Measurements from ENCODE around the gene MAGEA1. TPM values are rescaled to one million over a fixed set of nuclear protein-coding genes. Genes with fewer than 3 reads are reported as not detected.
"Not testable (repeated sequence)": the region's sequence is repeated elsewhere in the genome, so short reads cannot be mapped to it uniquely, and the experiment has no call there.

The MAGEA1 gene
- polyA plus RNA-seq, 1 experiment = not detected

DNA sequence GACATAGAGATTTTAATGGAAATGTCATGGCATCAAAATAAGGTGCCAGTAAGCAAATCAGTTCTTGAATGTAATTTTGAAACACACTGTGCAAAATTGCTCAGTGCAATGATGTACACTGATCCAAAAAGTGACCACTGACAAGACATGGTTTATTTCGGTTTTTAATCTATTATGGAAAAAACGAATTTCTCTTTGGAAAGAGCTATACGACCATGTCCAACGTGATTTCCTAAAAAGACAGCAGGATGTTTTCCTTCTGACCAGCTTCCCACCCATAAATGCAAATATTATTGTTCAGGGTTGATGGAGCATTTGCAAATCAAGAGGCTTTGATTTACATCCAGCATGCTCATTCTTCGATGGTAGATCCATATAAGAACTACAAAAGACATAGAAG lies 17.1 kb upstream of the MAGEA1 start:
- H3K27me3 ChIP-seq (ENCODE audit: control insufficient read depth, insufficient read depth, low read length) = no peaks in the 10 kb centered on the region
- ChIA-PET CTCF (no interaction called here), POLR2A (no interaction called here)
- H3K36me3 ChIP-seq (ENCODE audit: control insufficient read depth, insufficient read depth, low read length) = no peaks in the 10 kb centered on the region
- no peak for TF ChIP-seq CTCF (IDR thresholded peaks at IDR 0.05; ENCODE audit: insufficient read depth, low read depth, low read length)
- no peak for DNase-seq (ENCODE audit: low read depth)
- no peak overlapping the region for H3K4me3 ChIP-seq (ENCODE audit: low read depth, low read length)

DNA sequence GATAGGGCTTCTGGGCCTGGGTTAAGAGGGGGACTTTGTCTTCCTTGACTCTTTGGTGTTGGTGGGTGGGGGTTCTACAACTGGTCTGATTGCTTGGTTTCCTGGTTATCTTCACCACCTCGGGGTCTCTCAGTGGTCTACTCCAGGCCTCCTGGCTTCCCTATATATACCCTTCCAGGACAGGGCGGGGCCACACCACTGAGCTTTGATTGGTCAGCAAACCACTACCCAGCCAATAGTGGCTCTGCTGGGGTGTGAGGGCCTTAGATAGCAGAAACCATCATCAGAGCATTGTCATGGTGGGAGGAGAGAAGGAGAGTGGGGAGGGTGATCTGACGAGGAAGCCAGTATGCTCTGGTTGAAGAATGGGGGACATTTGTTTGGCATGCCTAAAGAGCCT lies 14.4 kb upstream of the MAGEA1 start:
- POLR2A ChIA-PET = no interaction called here
- CTCF ChIA-PET = no interaction called here
- H3K4me3 ChIP-seq (ENCODE audit: low read depth, low read length) = no peak overlapping the region
- no peak for TF ChIP-seq CTCF (IDR thresholded peaks at IDR 0.05; ENCODE audit: insufficient read depth, low read depth, low read length)
- H3K36me3 ChIP-seq (ENCODE audit: control insufficient read depth, insufficient read depth, low read length) = no peaks in the 10 kb centered on the region
- no peak for DNase-seq (ENCODE audit: low read depth)
- no peaks in the 10 kb centered on the region for H3K27me3 ChIP-seq (ENCODE audit: control insufficient read depth, insufficient read depth, low read length)

GRCh38 chrX:153168423-153168822 lies 10.7 kb upstream of the MAGEA1 start:
- H3K27me3 ChIP-seq (ENCODE audit: control insufficient read depth, insufficient read depth, low read length); DNase-seq (ENCODE audit: low read depth); H3K36me3 ChIP-seq (ENCODE audit: control insufficient read depth, insufficient read depth, low read length); H3K4me3 ChIP-seq (ENCODE audit: low read depth, low read length); CTCF ChIA-PET; POLR2A ChIA-PET: not testable (repeated sequence)

DNA sequence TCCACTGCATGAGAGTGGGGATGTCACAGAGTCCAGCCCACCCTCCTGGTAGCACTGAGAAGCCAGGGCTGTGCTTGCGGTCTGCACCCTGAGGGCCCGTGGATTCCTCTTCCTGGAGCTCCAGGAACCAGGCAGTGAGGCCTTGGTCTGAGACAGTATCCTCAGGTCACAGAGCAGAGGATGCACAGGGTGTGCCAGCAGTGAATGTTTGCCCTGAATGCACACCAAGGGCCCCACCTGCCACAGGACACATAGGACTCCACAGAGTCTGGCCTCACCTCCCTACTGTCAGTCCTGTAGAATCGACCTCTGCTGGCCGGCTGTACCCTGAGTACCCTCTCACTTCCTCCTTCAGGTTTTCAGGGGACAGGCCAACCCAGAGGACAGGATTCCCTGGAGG lies 2.7 kb downstream of the MAGEA1 start:
- POLR2A ChIA-PET = no interaction called here
- no peak for DNase-seq (ENCODE audit: low read depth)
- CTCF ChIA-PET = no interaction called here
- TF ChIP-seq CTCF (IDR thresholded peaks at IDR 0.05; ENCODE audit: insufficient read depth, low read depth, low read length) = no peak
- Histone ChIP-seq H3K4me3 (ENCODE audit: low read depth, low read length) (no peak overlapping the region), H3K27me3 (ENCODE audit: control insufficient read depth, insufficient read depth, low read length) (no peaks in the 10 kb centered on the region), H3K36me3 (ENCODE audit: control insufficient read depth, insufficient read depth, low read length) (no peaks in the 10 kb centered on the region)

DNA sequence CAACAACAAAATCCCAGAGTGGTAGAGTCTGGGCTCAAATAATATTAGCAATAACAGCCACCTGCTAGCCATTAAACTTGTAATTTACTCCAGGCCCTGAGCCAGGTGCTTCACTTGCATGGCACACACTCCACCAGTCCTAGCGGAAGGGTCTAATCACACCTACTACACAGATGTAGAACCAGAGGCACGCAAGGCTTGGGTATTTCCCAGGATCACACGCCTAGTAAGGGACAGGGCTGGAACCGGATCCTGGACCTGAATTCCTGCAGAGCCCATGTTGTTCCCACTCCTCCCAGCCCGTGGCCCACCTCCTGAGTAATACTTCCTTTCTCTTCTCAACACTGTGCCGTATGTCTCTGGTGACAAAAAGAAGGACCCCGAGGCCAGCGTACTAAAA lies 5.7 kb downstream of the MAGEA1 start:
- ChIA-PET CTCF (no interaction called here), POLR2A (no interaction called here)
- Histone ChIP-seq H3K36me3 (ENCODE audit: control insufficient read depth, insufficient read depth, low read length) (no peaks in the 10 kb centered on the region), H3K27me3 (ENCODE audit: control insufficient read depth, insufficient read depth, low read length) (no peaks in the 10 kb centered on the region), H3K4me3 (ENCODE audit: low read depth, low read length) (no peak overlapping the region)
- no peak for TF ChIP-seq CTCF (IDR thresholded peaks at IDR 0.05; ENCODE audit: insufficient read depth, low read depth, low read length)
- no peak for DNase-seq (ENCODE audit: low read depth)

DNA sequence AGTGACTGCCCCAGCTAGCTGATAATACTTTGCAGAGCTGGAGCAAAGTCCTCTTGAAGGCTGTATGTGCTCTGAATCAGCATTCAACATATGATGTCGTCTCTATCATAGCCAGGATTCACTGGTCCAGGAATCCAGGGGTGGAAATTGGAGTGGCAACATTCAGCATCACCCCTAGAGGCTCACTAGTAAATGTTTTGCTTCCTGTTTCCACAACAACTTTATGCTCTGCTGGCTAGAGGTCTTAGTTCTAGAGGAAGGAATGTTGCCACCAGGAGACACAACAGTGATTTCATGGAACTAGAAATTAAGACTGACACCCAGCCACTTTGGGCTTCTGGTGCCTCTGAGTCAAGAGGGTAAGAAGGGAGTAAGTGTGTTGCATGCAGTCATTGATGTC lies 11.3 kb downstream of the MAGEA1 start:
- ChIA-PET POLR2A (no interaction called here), CTCF (no interaction called here)
- H3K4me3 ChIP-seq (ENCODE audit: low read depth, low read length) = no peak overlapping the region
- H3K36me3 ChIP-seq (ENCODE audit: control insufficient read depth, insufficient read depth, low read length) = no peaks in the 10 kb centered on the region
- DNase-seq (ENCODE audit: low read depth) = no peak
- no peaks in the 10 kb centered on the region for H3K27me3 ChIP-seq (ENCODE audit: control insufficient read depth, insufficient read depth, low read length)
- no peak for TF ChIP-seq CTCF (IDR thresholded peaks at IDR 0.05; ENCODE audit: insufficient read depth, low read depth, low read length)
